ENCODE measurements around the gene NKIRAS1.
A peak's percentile ranks its signal among the peaks of the same experiment; 100 is the strongest.
"Not testable (repeated sequence)": the region's sequence is repeated elsewhere in the genome, so short reads cannot be mapped to it uniquely, and the experiment has no call there.

The NKIRAS1 gene

GRCh38 chr3:23895181-23895580, 21.6 kb downstream of the NKIRAS1 start:
- DNase-seq, result no peak

DNA sequence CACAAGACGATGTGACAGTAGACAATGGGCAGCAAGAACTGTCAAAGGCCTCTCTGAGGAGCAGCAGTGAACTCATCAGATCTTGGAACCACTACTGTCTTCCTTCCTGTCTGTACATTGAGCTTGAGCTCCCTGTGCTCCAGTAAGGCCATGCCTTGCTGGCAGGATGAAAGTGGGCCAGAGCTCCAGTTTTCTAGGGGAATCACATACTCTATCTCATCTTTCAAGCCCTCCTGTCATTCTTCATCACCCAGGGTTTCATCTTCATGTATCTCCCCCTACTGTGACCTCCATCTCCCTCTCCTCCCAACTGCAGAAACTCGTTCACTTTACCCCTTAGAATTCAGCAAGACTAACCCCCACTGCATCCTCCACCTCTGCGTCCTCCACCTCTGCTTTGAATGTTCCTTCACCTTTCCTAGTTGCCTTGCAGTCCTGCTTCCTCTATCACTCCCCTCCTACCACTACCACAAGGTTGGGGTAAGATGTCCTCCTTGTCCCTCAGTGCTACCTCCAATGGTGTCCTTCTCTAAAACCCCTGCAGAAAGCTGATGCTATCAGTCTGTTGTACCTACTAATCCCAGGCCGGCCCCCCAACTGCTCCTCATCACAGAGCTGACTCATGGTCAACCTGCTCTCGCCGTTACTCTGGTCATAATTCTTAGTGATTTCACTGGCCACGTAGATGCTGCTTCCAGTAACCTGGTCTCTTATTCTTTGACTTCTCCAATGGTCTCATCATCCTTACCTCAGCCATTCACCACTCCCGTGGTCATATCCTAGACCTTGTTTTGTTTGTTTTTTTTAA, 22.3 kb downstream of the NKIRAS1 start:
- DNase-seq, result no peak

- DNase-seq, result no peak
Observed at GRCh38 chr3:23889950-23890349, 26.8 kb downstream of the NKIRAS1 start.

DNA sequence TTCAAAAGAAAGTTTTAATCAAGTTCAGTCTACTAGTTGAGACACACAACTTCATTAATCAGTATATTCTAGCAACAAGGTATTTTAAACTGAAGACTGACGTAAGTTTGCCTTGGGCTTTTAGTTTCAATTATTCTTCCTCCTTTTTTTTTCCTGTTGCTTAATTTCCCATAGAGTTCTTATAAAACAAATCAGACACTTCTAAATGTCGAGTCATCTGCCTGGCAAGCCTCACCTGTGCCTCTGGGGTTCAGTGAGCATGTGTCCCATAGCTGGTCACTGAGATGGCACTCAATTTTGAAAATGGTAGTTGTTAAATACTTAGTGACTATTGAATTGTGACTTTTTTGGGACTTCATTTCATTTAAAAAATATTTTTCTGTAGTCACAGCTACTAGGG, 27.4 kb downstream of the NKIRAS1 start:
- no peak for DNase-seq

- peak; percentile 38 for DNase-seq
Observed at GRCh38 chr3:23888617-23889228, 28.1 kb downstream of the NKIRAS1 start.

GRCh38 chr3:23886311-23886710, 30.5 kb downstream of the NKIRAS1 start:
- DNase-seq, result no peak

- no peak for DNase-seq
Observed at GRCh38 chr3:23885210-23885609, 31.6 kb downstream of the NKIRAS1 start.

DNA sequence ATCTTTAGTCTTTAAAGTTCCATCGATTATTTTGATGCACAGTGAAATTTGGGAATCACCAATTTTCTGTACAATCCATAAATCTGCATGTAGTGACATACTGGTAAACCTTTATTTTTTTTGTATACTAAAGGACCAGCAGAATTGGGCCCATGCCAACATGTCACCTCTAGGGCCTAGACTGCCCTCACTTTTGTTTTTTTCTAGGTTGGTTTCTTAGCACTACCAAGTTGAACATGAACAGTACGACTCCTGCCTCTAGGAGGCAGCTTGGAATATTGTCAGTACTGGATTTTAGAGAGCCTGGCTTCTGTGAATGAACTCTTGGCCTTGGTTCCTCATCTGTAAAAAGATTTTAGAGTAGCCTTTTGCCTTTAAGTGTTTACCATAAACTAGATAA, 32.3 kb downstream of the NKIRAS1 start:
- peak; percentile 3 for DNase-seq

DNA sequence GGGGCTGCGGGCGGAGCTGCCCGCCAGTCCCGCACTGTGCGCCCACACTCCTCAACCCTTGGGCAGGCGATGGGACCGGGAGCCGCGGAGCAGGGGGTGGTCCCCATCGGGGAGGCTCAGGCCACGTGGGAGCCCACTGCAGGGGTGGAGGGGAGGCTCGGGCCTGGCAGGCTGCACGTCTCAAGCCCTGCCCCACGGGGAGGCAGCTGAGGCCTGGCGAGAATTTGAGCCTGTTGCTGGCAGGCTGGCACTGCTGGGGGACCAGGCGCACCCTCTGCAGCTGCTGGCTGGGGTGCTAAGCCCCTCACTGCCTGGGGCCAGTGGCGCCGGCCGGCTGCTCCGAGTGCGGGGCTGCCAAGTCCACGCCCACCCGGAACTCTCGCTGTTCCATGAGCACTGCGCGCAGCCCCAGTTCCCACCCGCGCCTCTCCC, 34.3 kb downstream of the NKIRAS1 start:
- DNase-seq, result no peak

GRCh38 chr3:23881993-23882392, 34.8 kb downstream of the NKIRAS1 start:
- DNase-seq, result not testable (repeated sequence)

- DNase-seq, result no peak
Observed at GRCh38 chr3:23880703-23881339, 36.0 kb downstream of the NKIRAS1 start.

GRCh38 chr3:23879485-23879884, 37.3 kb downstream of the NKIRAS1 start:
- DNase-seq, result no peak

DNA sequence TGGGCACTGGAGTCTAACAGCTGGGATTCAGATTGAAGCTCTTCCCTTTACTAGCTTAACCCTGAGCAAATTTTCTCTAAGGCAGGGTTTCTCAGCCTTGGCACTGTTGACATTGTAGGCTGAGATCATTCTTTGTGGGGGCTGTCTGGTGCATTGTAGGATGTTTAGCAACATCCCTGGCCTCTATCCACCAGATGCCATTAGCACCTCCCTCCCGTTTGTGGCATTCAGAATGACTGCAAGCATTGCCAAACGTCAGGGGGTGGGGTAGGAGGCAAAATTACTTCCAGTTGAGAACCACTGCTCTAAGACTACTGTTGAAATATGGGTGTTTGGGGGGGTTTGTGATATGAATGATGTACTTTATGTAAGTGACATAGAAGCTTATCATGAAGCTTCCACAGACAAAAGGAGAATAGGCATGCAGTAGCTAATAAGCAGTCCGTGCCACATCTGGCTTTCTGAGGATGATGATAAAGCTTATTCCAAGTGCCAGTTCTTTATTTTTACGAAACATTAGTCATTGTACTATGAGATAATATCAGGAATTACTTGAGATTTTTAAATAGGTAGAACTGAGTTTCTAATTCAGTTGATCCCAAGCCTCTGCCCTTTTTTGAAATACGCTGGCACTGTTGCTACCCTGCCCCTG, 39.3 kb downstream of the NKIRAS1 start:
- peak; percentile 74 for DNase-seq

GRCh38 chr3:23876923-23877322, 39.9 kb downstream of the NKIRAS1 start:
- DNase-seq, result no peak

DNA sequence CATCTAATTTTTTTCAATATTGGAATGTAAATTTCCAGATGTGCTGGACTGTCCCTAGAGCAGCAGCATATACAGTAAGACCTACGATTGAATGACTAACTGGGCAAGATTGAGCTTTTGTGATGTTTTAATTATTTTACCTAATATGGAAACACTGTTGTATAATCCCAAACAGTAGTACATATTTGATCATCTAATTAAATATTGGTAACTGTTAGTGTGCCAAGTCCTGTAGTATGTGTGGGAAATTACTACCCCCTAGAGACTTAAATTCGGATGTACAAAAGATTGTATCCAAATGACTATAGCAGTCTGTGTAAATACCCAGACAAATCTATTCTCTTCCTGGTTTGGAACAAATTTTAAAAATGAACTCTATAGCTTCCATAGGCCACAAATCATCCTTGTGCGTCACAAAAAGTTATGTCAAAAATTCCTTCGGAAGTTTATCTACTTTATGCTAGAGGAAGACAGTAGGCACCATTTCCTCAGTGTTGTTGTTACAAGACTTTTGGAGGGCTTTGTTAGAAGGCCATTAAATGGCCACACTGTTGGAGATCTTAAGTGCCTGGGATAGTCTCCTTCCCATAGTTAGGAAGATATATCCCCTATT, 41.6 kb downstream of the NKIRAS1 start:
- DNase-seq, result peak; percentile 55

- DNase-seq, result peak; percentile 63
Observed at GRCh38 chr3:23874359-23875112, 42.3 kb downstream of the NKIRAS1 start.

- DNase-seq, result peak; percentile 55
Observed at GRCh38 chr3:23873941-23874340, 42.8 kb downstream of the NKIRAS1 start.

GRCh38 chr3:23872330-23872729, 44.5 kb downstream of the NKIRAS1 start:
- DNase-seq, result no peak

GRCh38 chr3:23871361-23871760, 45.4 kb downstream of the NKIRAS1 start:
- DNase-seq, result not testable (repeated sequence)

DNA sequence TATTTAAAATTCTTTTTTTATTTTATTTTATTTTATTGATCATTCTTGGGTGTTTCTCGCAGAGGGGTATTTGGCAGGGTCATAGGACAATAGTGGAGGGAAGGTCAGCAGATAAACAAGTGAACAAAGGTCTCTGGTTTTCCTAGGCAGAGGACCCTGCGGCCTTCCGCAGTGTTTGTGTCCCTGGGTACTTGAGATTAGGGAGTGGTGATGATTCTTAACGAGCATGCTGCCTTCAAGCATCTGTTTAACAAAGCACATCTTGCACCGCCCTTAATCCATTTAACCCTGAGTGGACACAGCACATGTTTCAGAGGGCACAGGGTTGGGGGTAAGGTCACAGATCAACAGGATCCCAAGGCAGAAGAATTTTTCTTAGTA, 46.1 kb downstream of the NKIRAS1 start:
- not testable (repeated sequence) for DNase-seq

DNA sequence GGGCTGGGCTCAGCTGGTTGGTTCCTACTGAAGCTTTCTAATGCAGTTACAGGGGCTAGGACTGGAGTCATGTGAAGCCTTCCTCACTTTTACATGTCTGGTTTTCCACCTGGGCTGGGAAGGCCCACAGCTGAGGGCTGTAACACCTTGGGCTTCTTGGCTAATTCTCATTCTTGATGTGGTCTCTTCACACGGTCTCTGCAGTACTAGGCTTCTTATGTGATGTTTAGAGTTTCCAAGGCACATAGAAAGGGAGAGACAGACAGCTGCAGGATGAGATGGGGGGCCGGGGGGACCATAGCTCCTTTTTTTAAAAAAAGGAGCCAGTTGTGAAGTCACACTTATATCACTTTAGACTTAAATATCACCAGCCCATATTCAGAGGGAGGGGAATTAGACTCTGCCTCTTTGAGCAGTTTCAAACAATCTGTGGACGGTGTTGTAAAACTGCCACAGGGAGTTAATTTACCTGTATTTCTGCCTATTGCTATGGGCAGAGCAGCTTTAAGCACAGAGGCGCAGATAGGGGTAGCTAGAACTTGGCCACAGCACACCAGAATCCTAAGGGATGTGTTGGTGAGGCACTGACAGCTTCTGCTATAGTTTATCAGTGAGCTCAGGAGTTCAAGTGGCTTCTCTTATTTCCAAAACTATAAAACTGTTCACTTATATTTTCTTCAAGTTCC, 46.7 kb downstream of the NKIRAS1 start:
- no peak for DNase-seq

- DNase-seq, result no peak
Observed at GRCh38 chr3:23867838-23868237, 49.0 kb downstream of the NKIRAS1 start.
